Measurements from ENCODE around the gene PTMS. TPM values are rescaled to one million over a fixed set of nuclear protein-coding genes. Genes with fewer than 3 reads are reported as not detected.

Gene PTMS
- total RNA-seq, 2 experiments from 2014 or later: 7.8 to 9.8 TPM

DNA sequence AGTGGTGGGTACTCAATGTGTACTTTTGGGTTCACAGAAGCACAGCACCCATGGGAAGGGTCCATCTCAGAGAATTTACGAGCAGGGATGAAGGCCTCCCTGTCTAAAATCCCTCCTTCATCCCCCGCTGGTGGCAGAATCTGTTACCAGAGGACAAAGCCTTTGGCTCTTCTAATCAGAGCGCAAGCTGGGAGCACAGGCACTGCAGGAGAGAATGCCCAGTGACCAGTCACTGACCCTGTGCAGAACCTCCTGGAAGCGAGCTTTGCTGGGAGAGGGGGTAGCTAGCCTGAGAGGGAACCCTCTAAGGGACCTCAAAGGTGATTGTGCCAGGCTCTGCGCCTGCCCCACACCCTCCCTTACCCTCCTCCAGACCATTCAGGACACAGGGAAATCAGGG lies 54.0 kb downstream of the PTMS start:
- no peaks in the 10 kb centered on the region for H3K36me3 ChIP-seq (ENCODE audit: insufficient read depth, low read length)
- POLR2A ChIA-PET: no interaction called here
- no peak overlapping the region for H3K27ac ChIP-seq (ENCODE audit: low read depth, low read length, poor library complexity, severe bottlenecking)
- no TSS peak for BruUV-seq (replicated peaks)
- CTCF ChIA-PET (ENCODE audit: unreplicated experiment): no interaction called here
- peaks cover 6% of the 10 kb centered on the region for H3K4me1 ChIP-seq (ENCODE audit: insufficient read depth, low read length, poor library complexity, severe bottlenecking)
- H3K9me3 ChIP-seq (ENCODE audit: low read length): no peaks in the 10 kb centered on the region
- intact Hi-C loops (cut with micrococcal nuclease; ENCODE audit: unreplicated experiment): no loop called here
- H3K79me2 ChIP-seq (ENCODE audit: insufficient read depth, low read depth, low read length): no peaks in the 10 kb centered on the region
- TF ChIP-seq, protein P1, sequence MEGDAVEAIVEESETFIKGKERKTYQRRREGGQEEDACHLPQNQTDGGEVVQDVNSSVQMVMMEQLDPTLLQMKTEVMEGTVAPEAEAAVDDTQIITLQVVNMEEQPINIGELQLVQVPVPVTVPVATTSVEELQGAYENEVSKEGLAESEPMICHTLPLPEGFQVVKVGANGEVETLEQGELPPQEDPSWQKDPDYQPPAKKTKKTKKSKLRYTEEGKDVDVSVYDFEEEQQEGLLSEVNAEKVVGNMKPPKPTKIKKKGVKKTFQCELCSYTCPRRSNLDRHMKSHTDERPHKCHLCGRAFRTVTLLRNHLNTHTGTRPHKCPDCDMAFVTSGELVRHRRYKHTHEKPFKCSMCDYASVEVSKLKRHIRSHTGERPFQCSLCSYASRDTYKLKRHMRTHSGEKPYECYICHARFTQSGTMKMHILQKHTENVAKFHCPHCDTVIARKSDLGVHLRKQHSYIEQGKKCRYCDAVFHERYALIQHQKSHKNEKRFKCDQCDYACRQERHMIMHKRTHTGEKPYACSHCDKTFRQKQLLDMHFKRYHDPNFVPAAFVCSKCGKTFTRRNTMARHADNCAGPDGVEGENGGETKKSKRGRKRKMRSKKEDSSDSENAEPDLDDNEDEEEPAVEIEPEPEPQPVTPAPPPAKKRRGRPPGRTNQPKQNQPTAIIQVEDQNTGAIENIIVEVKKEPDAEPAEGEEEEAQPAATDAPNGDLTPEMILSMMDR (conservative IDR thresholded peaks at IDR 0.05; ENCODE audit: low read length): no peak
- no peak for TF ChIP-seq EZH2phosphoT487 (IDR thresholded peaks at IDR 0.05; ENCODE audit: borderline replicate concordance, low read depth, low read length)
- no peak overlapping the region for H2AFZ ChIP-seq (ENCODE audit: low read length)
- no peaks in the 10 kb centered on the region for H3K9me2 ChIP-seq (ENCODE audit: insufficient read depth, low read length)
- H3K4me2 ChIP-seq (ENCODE audit: low read length): no peak overlapping the region
- DNase-seq (ENCODE audit: low spot score): no peak
- no peak overlapping the region for H3K4me3 ChIP-seq (ENCODE audit: low read depth, low read length, poor library complexity, severe bottlenecking)
- H4K20me1 ChIP-seq (ENCODE audit: insufficient read depth, low read length): no peaks in the 10 kb centered on the region

Other genes with a start within 250 kb of the PTMS start
- gene GAPDH, start 231.8 kb upstream of the PTMS start, total RNA-seq (2014; rRNA removed; shearing (Covaris generic)): 3,369 and 3,801 TPM in 2 replicates
- gene GAPDH, start 231.8 kb upstream of the PTMS start, total RNA-seq (2022): 3,794 and 4,502 TPM in 2 replicates
- gene IFFO1, start 210.3 kb upstream of the PTMS start, total RNA-seq (2014; rRNA removed; shearing (Covaris generic)): 16.9 and 25.4 TPM in 2 replicates
- 30.5 and 32.3 TPM in 2 replicates for gene IFFO1, start 210.3 kb upstream of the PTMS start, total RNA-seq (2022)
- 87.9 and 116 TPM in 2 replicates for gene NOP2, start 198.1 kb upstream of the PTMS start, total RNA-seq (2014; rRNA removed; shearing (Covaris generic))
- 86.5 and 100 TPM in 2 replicates for gene NOP2, start 198.1 kb upstream of the PTMS start, total RNA-seq (2022)
- gene CHD4, start 159.0 kb upstream of the PTMS start, total RNA-seq (2014; rRNA removed; shearing (Covaris generic)): 287 and 319 TPM in 2 replicates
- gene CHD4, start 159.0 kb upstream of the PTMS start, total RNA-seq (2022): 247 and 267 TPM in 2 replicates
- 7.7 and 14.4 TPM in 2 replicates for gene LPAR5, start 130.4 kb upstream of the PTMS start, total RNA-seq (2014; rRNA removed; shearing (Covaris generic))
- gene LPAR5, start 130.4 kb upstream of the PTMS start, total RNA-seq (2022): 25.3 and 25.6 TPM in 2 replicates
- gene ACRBP, start 118.9 kb upstream of the PTMS start, total RNA-seq (2014; rRNA removed; shearing (Covaris generic)): 3.6 and 4.4 TPM in 2 replicates
- 9.3 and 9.4 TPM in 2 replicates for gene ACRBP, start 118.9 kb upstream of the PTMS start, total RNA-seq (2022)
- gene ING4, start 103.2 kb upstream of the PTMS start, total RNA-seq (2014; rRNA removed; shearing (Covaris generic)): 27.1 and 38.1 TPM in 2 replicates
- 30.8 and 37.0 TPM in 2 replicates for gene ING4, start 103.2 kb upstream of the PTMS start, total RNA-seq (2022)
- 48.2 and 48.6 TPM in 2 replicates for gene ZNF384, start 77.0 kb upstream of the PTMS start, total RNA-seq (2014; rRNA removed; shearing (Covaris generic))
- 95.5 and 109 TPM in 2 replicates for gene ZNF384, start 77.0 kb upstream of the PTMS start, total RNA-seq (2022)
- 0.98 and 1.2 TPM in 2 replicates for gene PIANP, start 65.5 kb upstream of the PTMS start, total RNA-seq (2014; rRNA removed; shearing (Covaris generic))
- 15.2 and 15.4 TPM in 2 replicates for gene PIANP, start 65.5 kb upstream of the PTMS start, total RNA-seq (2022)
- 64.8 and 71.2 TPM in 2 replicates for gene COPS7A, start 42.3 kb upstream of the PTMS start, total RNA-seq (2014; rRNA removed; shearing (Covaris generic))
- 51.1 and 53.8 TPM in 2 replicates for gene COPS7A, start 42.3 kb upstream of the PTMS start, total RNA-seq (2022)
- 87.3 and 96.2 TPM in 2 replicates for gene MLF2, start 13.2 kb upstream of the PTMS start, total RNA-seq (2014; rRNA removed; shearing (Covaris generic))
- 79.7 and 81.3 TPM in 2 replicates for gene MLF2, start 13.2 kb upstream of the PTMS start, total RNA-seq (2022)
- gene LAG3, start 6.2 kb downstream of the PTMS start, total RNA-seq (2014; rRNA removed; shearing (Covaris generic)): 0.19 and 0.62 TPM in 2 replicates
- gene LAG3, start 6.2 kb downstream of the PTMS start, total RNA-seq (2022): 0.26 TPM in 1 of 2 replicates, not detected in the other
- not detected in 2 replicates for gene CD4, start 23.2 kb downstream of the PTMS start, total RNA-seq (2014; rRNA removed; shearing (Covaris generic))
- not detected in 2 replicates for gene CD4, start 23.2 kb downstream of the PTMS start, total RNA-seq (2022)
- gene GPR162, start 55.5 kb downstream of the PTMS start, total RNA-seq (2014; rRNA removed; shearing (Covaris generic)): not detected in 2 replicates
- gene GPR162, start 55.5 kb downstream of the PTMS start, total RNA-seq (2022): not detected in 2 replicates
- gene P3H3, start 62.0 kb downstream of the PTMS start, total RNA-seq (2014; rRNA removed; shearing (Covaris generic)): 0.54 and 1.0 TPM in 2 replicates
- gene P3H3, start 62.0 kb downstream of the PTMS start, total RNA-seq (2022): 0.50 and 0.93 TPM in 2 replicates
- gene GNB3, start 74.6 kb downstream of the PTMS start, total RNA-seq (2014; rRNA removed; shearing (Covaris generic)): 3.6 and 5.0 TPM in 2 replicates
- gene GNB3, start 74.6 kb downstream of the PTMS start, total RNA-seq (2022): 20.4 and 23.7 TPM in 2 replicates
- gene CDCA3, start 84.9 kb downstream of the PTMS start, total RNA-seq (2014; rRNA removed; shearing (Covaris generic)): 160 and 222 TPM in 2 replicates
- gene CDCA3, start 84.9 kb downstream of the PTMS start, total RNA-seq (2022): 151 and 161 TPM in 2 replicates
- gene USP5, start 85.8 kb downstream of the PTMS start, total RNA-seq (2014; rRNA removed; shearing (Covaris generic)): 65.9 and 70.4 TPM in 2 replicates
- 112 and 129 TPM in 2 replicates for gene USP5, start 85.8 kb downstream of the PTMS start, total RNA-seq (2022)
- 596 and 608 TPM in 2 replicates for gene TPI1, start 101.2 kb downstream of the PTMS start, total RNA-seq (2014; rRNA removed; shearing (Covaris generic))
- 519 and 801 TPM in 2 replicates for gene TPI1, start 101.2 kb downstream of the PTMS start, total RNA-seq (2022)
- 7.8 and 8.3 TPM in 2 replicates for gene SPSB2, start 106.9 kb downstream of the PTMS start, total RNA-seq (2014; rRNA removed; shearing (Covaris generic))
- gene SPSB2, start 106.9 kb downstream of the PTMS start, total RNA-seq (2022): 8.5 and 10.8 TPM in 2 replicates
- gene LRRC23, start 138.5 kb downstream of the PTMS start, total RNA-seq (2014; rRNA removed; shearing (Covaris generic)): 15.7 and 17.7 TPM in 2 replicates
- gene LRRC23, start 138.5 kb downstream of the PTMS start, total RNA-seq (2022): 19.8 and 20.2 TPM in 2 replicates
- 24.9 and 29.3 TPM in 2 replicates for gene ENO2, start 148.2 kb downstream of the PTMS start, total RNA-seq (2014; rRNA removed; shearing (Covaris generic))
- gene ENO2, start 148.2 kb downstream of the PTMS start, total RNA-seq (2022): 79.6 and 89.5 TPM in 2 replicates
- gene ATN1, start 161.6 kb downstream of the PTMS start, total RNA-seq (2014; rRNA removed; shearing (Covaris generic)): 0.98 and 3.1 TPM in 2 replicates
- 4.9 and 6.7 TPM in 2 replicates for gene ATN1, start 161.6 kb downstream of the PTMS start, total RNA-seq (2022)
- gene RNU7-1, start 177.5 kb downstream of the PTMS start, total RNA-seq (2014; rRNA removed; shearing (Covaris generic)): not detected in 2 replicates
- not detected in 2 replicates for gene RNU7-1, start 177.5 kb downstream of the PTMS start, total RNA-seq (2022)
- gene C12orf57, start 177.7 kb downstream of the PTMS start, total RNA-seq (2014; rRNA removed; shearing (Covaris generic)): 315 and 319 TPM in 2 replicates
- 126 and 130 TPM in 2 replicates for gene C12orf57, start 177.7 kb downstream of the PTMS start, total RNA-seq (2022)
- gene PTPN6, start 185.0 kb downstream of the PTMS start, total RNA-seq (2014; rRNA removed; shearing (Covaris generic)): 37.1 and 42.9 TPM in 2 replicates
- 110 and 116 TPM in 2 replicates for gene PTPN6, start 185.0 kb downstream of the PTMS start, total RNA-seq (2022)
- 330 and 358 TPM in 2 replicates for gene PHB2, start 204.3 kb downstream of the PTMS start, total RNA-seq (2014; rRNA removed; shearing (Covaris generic))
- 379 and 412 TPM in 2 replicates for gene PHB2, start 204.3 kb downstream of the PTMS start, total RNA-seq (2022)
- gene EMG1, start 204.6 kb downstream of the PTMS start, total RNA-seq (2014; rRNA removed; shearing (Covaris generic)): 60.4 and 61.7 TPM in 2 replicates
- 82.7 and 99.0 TPM in 2 replicates for gene EMG1, start 204.6 kb downstream of the PTMS start, total RNA-seq (2022)